Hematopoietic multipotent progenitor cell treated with erythropoietin and hydrocortisone succinate and interleukin-3 and kit ligand, for 8 days (in vitro differentiated cells): Measurements from ENCODE around the gene POLG2.

ENCODE experiments used
- DNase-seq: peaks from one replicate; pipeline ENCODE4 v3.0.0-alpha.2; 2015

The POLG2 gene

GRCh38 chr17:64496786-64497564 lies at the start of gene POLG2:
TSS of gene POLG2 (minus strand) at chr17:64497054. CDS start at chr17:64496968, 86 bp downstream.
- peak; percentile 94 for DNase-seq

DNA sequence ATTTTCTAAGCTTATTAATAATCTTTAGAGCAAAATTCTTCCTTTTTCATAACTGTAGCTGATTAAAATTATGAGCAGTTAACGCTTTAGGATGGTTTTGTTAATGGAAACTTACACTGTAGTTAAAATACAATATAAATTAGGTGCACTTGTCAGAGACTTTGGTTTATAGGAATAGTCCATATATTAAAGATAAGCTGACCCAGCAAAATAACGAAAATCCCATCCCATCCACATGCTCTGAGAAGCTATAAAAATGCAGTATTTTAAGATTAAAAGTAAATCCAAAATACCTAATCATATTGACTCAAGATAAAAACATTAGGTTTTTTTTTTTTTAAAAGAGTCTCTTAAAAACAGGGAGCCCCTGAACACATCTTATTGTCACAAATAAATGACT lies 47.9 kb upstream of the POLG2 start:
- no peak for DNase-seq

DNA sequence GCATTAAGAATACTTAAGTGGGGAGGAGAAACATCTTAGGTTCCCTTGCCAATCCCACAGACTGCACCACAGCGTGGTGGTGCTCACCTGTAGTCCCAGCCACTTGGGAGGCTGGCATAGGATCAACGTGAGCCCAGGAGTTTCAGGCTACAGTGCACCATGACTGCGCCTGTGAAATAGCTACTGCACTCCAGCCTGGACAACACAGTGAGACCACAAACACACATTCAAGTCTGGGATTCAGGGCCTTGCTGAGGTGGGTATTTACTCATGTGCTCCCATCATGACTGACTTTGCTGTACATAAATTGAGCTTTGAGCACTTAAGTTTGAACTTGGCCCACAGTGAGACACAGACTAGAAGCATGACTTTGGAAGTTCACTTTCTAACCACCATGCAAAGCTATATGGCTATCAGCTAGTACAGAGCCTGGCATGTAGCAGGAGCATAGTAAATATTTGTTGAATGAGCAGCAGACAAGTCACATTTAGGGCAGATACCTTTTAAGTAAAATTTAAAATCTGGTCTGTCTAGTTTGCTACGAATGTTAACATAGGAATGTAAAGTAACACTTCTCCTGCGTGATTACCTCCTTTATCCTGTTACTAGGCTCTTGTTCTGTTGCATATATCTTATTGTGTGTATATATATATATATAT lies 43.4 kb upstream of the POLG2 start:
- no peak for DNase-seq

GRCh38 chr17:64538508-64539130 lies 41.8 kb upstream of the POLG2 start:
- no peak for DNase-seq

- peak; percentile 60 for DNase-seq
These were observed 40.6 kb upstream of the POLG2 start for GRCh38 chr17:64537488-64537887.

GRCh38 chr17:64536913-64537312 lies 40.1 kb upstream of the POLG2 start:
- no peak for DNase-seq

DNA sequence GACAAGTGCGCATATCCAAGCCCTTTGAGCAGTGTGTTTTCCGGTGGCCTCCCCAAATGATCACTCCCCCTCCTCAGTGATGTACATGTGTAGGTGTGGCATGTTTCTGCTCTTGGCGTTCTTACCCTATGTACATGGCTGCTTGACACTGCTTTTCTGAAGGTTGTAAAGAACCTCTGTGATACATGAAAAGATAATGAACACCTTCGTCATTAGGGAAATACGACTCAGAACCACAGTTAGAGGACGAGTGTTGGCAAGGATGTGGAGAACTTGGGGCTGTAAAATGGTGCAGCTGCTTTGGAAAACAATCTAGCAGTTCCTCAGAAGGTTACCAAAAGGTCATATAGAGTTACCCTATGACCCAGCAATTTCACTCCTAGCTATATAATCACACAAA lies 38.5 kb upstream of the POLG2 start:
- no peak for DNase-seq

GRCh38 chr17:64534187-64534586 lies 37.3 kb upstream of the POLG2 start:
- DNase-seq: peak; percentile 35

GRCh38 chr17:64533784-64534183 lies 36.9 kb upstream of the POLG2 start:
- DNase-seq: peak; percentile 71

- DNase-seq: no peak
These were observed 35.6 kb upstream of the POLG2 start for GRCh38 chr17:64532409-64532808.

- no peak for DNase-seq
These were observed 35.1 kb upstream of the POLG2 start for GRCh38 chr17:64531955-64532371.

- DNase-seq: no peak
These were observed 32.4 kb upstream of the POLG2 start for GRCh38 chr17:64529221-64529620.

DNA sequence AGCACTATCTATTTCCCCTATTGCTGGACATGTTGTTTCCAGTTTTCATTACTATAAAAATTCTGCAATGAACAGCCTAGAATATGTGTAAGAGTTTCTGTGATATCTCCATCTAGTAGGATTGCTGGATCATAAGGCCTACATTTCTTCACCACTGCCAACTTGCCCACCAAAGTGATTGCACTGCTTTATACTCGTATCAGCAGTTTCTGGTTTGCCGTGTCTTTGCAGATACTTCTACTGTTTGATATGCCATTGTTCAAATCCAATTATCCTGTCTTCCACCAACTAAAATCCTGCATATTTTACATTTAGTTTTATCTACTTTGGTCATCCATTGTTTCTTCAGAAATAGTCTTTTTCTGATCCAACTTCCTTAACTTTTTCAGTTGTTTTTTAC lies 31.1 kb upstream of the POLG2 start:
- DNase-seq: no peak

DNA sequence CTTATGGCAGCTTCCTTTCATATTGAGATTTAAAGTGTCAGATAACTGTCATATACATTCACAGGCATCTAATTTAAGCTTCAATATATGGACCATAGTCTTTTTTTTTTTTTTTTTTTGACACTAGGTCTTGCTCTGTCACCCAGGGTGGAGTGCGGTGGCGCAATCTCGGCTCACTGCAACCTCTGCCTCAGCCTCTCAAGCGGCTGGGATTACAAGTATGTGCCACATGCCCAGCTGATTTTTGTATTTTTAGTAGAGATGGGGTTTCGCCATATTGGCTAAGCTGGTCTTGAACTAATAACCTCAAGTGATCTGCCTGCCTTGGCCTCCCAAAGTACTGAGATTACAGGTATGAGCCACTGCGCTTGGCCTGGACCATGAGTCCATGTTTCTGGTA lies 23.5 kb upstream of the POLG2 start:
- DNase-seq: no peak

- no peak for DNase-seq
These were observed 22.7 kb upstream of the POLG2 start for GRCh38 chr17:64519601-64520000.

- no peak for DNase-seq
These were observed 19.0 kb upstream of the POLG2 start for GRCh38 chr17:64515829-64516228.

- DNase-seq: no peak
These were observed 18.6 kb upstream of the POLG2 start for GRCh38 chr17:64515419-64515818.

- no peak for DNase-seq
These were observed 12.3 kb upstream of the POLG2 start for GRCh38 chr17:64509179-64509578.

DNA sequence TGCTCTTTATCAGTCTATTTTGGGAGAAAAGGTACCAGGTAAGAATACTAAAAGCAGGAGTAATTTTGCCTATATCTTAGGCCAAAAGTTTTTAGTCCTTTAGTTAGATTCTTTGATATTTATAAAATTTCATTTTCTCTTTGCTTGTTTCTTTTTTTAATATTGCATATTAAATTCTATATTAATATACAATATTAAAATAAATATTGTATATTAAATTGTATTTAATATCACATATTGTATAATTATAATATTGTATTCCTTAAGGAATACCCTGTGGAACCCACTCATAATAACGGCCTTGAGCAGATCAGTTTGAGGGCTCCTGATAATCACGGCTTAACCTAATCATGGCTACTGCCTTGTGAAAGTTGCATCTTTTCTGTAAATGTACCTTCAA lies 11.8 kb upstream of the POLG2 start:
- DNase-seq: no peak

GRCh38 chr17:64507413-64507782 lies 10.5 kb upstream of the POLG2 start:
- DNase-seq: peak; percentile 83

DNA sequence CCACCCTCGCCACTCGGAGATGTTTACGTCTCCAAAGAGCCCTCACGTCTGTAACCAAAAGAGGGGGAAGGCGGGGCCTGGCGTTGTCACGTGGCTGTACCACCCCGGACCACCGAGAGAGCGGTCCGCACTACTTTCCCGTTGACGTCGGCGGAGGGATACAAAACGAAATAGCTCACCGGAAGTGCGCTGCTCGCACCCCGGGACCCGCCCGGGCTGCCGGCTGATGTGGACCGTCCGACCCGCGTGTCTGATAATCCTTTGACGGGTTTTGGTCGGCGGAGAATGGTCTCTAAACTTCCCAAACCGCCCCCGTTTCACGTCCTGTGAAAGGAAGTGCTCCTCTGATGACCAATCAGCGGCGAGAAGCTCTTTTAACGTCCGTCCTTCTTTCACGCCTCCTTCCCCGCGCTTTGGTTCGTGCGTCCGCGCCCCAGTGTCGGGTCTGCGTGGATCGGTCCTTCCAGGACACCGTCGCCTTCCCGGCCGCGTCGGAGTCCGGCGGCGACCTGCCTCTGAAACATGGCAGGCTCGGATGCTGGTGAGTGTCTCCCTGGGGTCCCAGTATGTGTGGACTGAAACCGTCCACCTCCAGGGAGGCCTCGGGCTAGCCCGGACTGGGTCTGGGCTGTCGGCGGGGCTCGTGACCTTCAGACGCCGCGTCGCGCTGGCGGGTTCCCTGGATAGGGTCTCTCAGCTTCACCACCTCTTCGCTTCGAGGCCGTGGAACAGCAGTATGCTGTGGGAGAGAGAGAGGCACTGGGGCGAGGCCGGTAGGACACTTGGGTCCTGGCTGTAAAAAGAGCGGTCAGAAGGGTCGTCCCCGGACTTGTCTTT lies 9.9 kb upstream of the POLG2 start, which contains the start of gene CEP95:
TSS of gene CEP95 (plus strand) at position 402 of the 837 bp plus-strand sequence. CDS start at position 523, 121 bp downstream.
- DNase-seq: peak; percentile 97

DNA sequence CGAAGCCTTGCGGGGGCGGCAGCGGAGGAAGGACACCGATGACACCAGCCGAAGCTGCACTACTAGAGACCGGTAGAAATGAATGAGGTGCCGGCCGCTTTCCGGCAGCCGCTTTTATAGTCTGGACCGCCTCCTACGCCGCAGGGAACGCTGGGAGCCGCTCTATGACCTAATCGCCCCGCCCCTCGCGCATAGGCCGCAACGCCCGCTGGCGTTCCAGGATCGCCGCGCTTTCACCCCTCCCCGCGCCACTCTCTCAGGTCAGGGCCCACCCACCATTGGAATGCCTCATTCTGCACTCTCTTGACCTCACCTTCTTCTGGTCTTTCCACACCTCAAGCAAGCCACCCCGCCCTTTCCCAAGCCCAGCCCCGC lies 9.3 kb upstream of the POLG2 start, which contains the start of gene DDX5:
TSS of gene DDX5 (minus strand) at position 89 of the 375 bp plus-strand sequence. CDS start 170 bp downstream, outside the sequence.
- peak; percentile 96 for DNase-seq
